Activated naive CD4-positive, alpha-beta T cell treated with anti-CD3 and anti-CD28 coated beads, Interleukin-2, amount 50 U/mL, for 16 hours (primary cell): ENCODE measurements around the gene CEP44.
"Not testable (repeated sequence)": the region's sequence is repeated elsewhere in the genome, so short reads cannot be mapped to it uniquely, and the experiment has no call there.

Experiments
- DNase-seq: peaks from one replicate; pipeline ENCODE4 v3.0.0-alpha.2; 2020

Gene CEP44

GRCh38 chr4:174279433-174280155 is 4.1 kb upstream of the CEP44 start:
- DNase-seq = no peak

- no peak for DNase-seq
Measured at GRCh38 chr4:174281182-174281737, 2.5 kb upstream of the CEP44 start.

GRCh38 chr4:174281901-174282300 is 1.8 kb upstream of the CEP44 start:
- no peak for DNase-seq

DNA sequence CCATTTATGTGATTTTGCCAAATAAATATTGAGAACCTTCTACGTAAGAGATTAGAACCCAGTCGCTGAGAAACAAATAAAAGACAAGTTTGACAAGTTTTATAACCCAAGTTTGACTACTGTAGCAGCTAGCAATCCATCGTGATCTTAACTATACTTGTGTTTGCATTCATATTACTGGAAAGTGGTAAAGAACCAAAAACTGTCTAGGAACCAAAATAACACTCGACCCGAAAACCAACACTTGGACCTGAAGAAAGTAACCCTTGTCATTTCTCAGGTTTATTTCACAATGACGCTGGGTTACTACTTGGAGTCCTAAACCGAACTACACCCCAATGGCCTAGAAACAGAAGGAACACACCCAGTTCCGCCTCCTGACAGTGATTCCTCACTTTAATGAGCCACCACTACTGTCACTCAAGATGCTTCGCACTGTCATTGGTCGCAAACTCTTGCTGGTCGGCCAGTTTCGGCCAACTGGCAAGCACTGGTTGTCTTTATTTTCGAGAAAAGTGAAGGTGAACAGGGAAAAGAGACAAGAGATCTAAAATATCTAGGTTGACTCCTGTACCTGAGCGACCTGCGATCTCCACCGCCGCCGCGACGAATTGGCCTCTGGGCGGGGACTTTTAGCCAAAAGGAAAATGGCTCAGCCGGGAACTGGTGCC is 740 bp upstream of the CEP44 start:
- DNase-seq = peak; percentile 71

GRCh38 chr4:174284487-174284886 is 776 bp downstream of the CEP44 start:
- no peak for DNase-seq

DNA sequence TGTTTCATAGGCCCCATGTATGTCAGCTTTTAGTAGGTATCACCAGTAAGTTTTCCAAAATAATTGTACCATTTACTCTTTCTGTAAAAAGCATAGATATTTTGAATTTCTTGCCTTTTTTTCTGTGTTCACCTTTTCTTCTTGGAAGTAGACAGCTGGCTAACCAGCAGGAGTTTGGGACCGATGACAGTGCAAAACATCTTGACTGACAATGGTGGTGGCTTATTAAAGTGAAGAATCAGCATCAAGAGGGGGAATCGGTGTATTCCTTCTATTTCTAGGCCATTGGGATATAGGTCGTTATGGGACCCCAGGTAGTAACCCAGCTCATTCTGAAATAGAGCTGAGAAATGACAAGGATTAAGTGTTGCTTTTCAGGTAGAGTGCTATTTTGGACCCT is 3.2 kb downstream of the CEP44 start:
- DNase-seq = no peak

GRCh38 chr4:174292473-174292872 is 8.8 kb downstream of the CEP44 start:
- DNase-seq = no peak

DNA sequence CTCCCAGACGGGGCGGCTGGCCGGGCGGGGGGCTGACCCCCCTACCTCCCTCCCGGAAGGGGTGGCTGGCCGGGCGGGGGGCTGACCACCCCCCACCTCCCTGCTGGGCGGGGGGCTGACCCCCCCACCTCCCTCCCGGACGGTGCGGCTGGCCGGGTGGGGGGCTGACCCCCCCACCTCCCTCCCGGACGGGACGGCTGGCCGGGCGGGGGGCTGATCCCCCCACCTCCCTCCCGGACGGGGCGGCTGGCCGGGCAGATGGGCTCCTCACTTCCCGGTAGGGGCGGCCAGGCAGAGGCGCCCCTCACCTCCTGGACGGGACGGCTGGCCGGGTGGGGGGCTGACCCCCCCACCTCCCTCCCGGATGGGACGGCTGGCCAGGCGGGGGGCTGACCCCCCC is 10.9 kb downstream of the CEP44 start:
- DNase-seq = not testable (repeated sequence)

DNA sequence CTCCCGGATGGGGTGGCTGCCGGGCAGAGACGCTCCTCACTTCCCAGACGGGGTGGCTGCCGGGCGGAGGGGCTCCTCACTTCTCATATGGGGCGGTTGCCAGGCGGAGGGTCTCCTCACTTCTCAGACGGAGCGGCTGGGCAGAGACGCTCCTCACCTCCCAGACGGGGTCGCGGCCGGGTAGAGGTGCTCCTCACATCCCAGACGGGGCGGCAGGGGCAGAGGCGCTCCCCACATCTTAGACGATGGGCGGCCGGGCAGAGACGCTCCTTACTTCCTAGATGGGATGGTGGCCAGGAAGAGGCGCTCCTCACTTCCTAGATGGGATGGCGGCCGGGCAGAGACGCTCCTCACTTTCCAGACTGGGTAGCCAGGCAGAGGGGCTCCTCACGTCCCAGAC is 11.4 kb downstream of the CEP44 start:
- DNase-seq = not testable (repeated sequence)

- DNase-seq = no peak
Measured at GRCh38 chr4:174303687-174304086, 20.0 kb downstream of the CEP44 start.

- DNase-seq = no peak
Measured at GRCh38 chr4:174304664-174305063, 21.0 kb downstream of the CEP44 start.

GRCh38 chr4:174305961-174306360 is 22.2 kb downstream of the CEP44 start:
- DNase-seq = no peak

- no peak for DNase-seq
Measured at GRCh38 chr4:174307694-174308093, 24.0 kb downstream of the CEP44 start.

GRCh38 chr4:174312993-174313392 is 29.3 kb downstream of the CEP44 start:
- no peak for DNase-seq

DNA sequence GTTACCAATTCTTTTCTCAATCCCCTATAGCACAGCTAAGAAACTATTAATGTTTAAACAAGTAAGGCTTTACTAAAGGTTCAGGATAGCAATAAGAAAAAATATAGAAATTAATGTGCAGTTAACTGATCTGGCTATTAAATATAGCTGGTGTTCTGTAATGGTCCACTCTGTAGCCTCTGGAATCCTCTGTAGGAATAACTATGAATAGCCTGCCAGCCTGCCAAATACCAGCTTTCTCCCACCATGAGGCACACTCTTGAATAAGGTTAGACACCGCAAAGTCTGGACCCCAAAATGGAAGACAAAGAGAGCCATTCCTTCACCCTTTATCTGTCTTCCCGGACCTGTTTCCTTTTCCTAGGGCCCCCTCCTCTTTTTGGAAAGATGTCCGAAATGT is 30.6 kb downstream of the CEP44 start:
- no peak for DNase-seq

DNA sequence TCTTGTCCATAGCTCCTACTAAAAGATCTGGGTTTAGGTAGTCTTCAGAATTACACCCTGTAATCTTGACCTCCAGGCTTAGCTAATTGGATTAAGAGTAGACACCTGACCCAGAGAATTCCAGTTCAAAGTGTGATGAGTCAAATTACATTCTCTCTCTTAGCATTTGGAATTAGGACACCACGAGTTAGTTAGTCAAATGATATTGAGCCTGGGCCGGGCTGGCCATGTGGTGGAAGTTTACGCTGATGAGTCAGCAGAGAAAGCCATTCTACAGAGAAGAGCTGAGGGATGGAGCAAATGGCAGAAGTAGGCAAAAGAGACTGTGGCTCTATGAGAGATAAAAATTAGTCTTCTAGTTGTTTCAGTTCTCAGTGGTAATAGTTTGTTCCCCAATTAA is 31.1 kb downstream of the CEP44 start:
- no peak for DNase-seq

DNA sequence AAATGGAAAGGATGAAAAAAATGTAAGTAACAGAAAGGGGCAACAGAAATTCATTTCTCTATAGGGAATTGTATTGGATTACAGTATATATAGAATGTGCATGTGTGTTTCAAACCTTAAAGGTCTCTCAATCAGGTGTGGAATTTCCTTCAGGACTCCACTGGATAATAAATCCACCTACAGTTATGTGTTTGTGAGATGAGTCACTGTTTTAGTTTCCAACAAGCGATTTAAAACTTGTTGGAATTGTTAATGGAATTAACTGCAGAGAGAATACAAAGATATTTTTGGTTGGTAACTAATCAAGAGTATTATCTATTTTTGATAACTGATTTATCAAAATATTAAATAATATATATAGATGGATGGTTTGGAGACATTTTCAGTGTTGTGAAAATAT is 32.8 kb downstream of the CEP44 start:
- no peak for DNase-seq

DNA sequence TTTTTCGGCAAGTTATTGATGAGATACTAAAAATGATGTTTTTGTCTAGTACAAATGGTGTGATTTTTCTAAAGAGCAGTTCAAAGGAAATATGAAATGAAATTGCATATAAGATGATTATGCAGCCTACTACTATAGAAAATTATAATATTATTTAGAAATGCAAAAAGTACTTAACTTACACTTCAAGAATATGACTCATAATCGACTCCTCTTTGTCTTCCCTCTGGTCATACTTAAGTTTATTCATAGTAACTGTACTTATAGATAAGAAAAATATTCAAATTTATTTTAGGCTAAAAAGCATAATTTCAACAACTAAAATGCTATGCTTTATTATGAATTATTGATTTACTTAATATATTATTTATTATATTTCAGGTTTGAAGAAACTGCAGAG is 33.2 kb downstream of the CEP44 start:
- DNase-seq = no peak

- DNase-seq = no peak
Measured at GRCh38 chr4:174317531-174317930, 33.8 kb downstream of the CEP44 start.

DNA sequence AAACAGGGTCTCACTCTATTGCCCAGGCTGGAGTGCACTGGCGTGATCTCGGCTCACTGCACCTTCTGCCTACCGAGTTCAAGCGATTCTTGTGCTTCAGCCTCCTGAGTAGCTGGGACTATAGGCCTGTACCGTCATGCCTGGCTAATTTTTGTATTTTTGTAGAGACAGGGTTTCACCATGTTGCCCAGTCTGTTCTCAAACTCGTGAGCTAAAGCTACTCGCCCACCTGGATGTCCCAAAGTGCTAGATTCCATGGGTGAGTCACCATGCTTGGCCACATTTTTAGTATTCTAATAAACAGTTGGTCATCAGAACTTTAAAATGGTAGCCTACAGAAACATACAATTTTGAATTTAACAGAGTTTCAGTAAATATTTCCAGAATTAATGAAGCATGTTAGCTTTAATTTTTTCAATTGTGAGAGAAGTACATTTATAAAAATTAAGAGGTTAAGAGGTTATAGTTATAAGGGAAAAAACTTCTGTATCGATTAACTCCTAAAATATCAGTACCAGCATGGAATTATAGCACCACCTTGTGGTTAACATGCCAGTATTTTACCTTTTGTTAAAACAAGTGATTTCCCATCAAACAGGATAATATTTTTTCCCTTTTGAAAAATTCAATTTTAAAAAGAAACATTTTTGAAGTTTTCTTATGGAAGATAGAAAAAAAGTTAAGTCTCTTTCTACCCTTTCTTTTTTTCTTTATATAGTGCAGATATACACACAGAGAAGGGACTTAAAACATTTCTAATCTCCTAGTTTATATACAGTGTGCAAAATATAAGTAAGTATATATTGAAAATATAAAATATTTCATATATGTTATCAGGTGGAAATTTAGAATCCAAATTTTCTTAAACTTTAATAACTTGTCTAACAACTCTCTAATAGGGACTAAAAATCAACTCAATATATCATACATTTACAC is 35.4 kb downstream of the CEP44 start:
- DNase-seq = no peak

DNA sequence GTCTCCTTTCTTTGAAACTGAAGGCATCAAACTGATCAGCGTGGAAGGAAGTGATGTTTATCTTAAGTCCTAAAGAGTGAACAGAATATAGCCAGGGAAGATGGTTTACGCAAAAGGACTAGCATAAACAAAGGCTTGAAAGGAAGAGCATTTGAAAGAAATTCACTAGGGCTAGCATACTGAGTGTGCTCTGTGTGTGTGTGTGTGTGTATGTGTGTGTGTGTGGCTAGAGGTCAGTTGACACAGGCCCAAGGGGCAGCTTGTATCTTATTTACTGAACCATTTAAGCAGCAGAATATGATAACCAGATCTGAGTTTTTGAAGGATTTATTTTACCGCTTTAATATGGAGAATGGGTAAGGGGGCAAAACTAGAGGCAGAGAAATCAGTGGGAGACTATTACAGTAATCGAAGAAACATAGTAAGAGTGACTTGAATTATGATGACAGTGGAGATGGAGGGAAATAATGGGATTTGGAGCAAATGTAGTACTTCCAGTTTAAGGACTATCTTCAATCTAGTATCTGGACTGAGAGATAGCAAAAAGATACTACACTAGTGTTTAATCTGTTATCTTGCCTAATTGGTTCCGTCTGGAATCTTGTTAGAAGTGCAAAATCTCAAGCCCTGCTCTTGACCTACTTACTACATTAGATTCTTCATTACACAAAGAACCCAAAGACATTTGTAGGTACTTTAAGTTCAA is 36.9 kb downstream of the CEP44 start:
- no peak for DNase-seq

DNA sequence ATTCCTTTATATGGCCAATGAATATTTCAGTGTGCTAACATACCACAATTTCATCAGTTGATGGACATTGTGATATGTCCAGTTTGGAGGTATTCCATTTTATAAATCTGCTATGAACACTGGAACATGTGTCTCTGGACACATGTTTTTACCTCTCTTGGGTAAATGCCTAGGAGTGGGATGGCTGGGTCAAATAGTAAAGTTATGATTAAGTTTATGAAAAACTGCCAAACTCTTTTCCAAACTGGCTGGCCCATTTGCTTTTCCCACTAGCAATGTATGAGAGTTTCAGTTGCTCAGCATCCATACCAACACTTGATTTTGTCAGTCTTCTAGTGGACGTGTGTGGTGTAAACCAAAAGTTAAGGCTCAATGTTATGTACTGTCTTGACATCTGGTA is 40.5 kb downstream of the CEP44 start:
- DNase-seq = no peak

- DNase-seq = no peak
Measured at GRCh38 chr4:174324725-174325124, 41.0 kb downstream of the CEP44 start.
